GM12872 (cell line): ENCODE results near the gene DGKI.

Experiments
- CTCF ChIP-seq: IDR thresholded peaks from 3 replicates; pipeline ENCODE4 v1.5.1; 2011; ENCODE audit warnings: low read depth, mild to moderate bottlenecking, low read length, moderate library complexity; ENCODE audit not compliant: insufficient read depth

DGKI gene

GRCh38 chr7:137474540-137475026 is 372.2 kb downstream of the DGKI start:
- no peak for TF ChIP-seq CTCF

GRCh38 chr7:137471128-137471527 is 375.6 kb downstream of the DGKI start:
- TF ChIP-seq CTCF, result no peak

GRCh38 chr7:137469858-137470257 is 376.9 kb downstream of the DGKI start:
- no peak for TF ChIP-seq CTCF

DNA sequence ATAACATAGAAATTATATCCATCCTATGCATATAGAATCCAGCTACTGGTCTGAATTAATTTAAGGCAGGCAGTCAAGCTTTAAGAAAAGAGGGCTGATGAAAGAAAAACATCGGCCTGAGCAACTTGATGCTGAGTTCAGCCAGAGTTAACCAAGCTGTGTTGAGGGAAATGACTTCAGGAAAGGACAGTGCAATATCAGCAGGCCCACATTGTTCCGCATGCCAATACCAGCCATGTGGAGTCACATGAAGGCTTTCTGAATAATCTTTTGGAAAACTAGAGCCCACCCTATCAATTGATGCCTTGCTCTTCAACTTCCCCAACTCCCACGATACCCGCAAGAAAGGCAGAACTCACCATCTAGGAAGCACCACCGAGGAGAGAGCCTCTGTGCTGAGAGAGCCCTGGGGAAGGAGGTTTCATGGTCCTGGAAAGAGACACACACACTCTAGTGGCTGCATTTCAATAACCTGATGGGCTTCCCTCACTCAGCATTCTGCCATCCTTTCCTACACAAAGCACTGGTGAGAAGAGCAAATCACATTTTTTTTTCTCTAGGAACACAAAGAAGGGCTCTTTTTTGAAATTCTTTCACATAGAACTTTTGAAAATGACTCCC is 377.5 kb downstream of the DGKI start:
- TF ChIP-seq CTCF, result no peak

DNA sequence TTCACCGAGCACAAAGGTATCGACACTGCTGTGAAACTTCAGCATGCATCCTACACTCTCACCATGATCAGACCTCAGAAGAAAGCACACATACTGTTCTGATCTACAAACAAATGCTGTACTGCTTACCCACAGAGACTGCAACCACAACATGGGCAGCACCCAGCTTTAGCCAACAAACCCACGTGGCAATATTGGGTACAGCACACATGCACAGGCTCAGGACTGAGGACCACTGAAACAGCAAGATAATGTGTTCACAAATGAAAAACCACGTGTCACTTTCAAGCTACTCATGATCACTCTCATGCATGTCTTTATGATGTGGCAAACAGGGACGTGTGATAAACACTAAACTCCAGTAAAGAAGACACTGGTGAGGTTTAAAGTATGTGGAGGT is 383.9 kb downstream of the DGKI start:
- no peak for TF ChIP-seq CTCF

DNA sequence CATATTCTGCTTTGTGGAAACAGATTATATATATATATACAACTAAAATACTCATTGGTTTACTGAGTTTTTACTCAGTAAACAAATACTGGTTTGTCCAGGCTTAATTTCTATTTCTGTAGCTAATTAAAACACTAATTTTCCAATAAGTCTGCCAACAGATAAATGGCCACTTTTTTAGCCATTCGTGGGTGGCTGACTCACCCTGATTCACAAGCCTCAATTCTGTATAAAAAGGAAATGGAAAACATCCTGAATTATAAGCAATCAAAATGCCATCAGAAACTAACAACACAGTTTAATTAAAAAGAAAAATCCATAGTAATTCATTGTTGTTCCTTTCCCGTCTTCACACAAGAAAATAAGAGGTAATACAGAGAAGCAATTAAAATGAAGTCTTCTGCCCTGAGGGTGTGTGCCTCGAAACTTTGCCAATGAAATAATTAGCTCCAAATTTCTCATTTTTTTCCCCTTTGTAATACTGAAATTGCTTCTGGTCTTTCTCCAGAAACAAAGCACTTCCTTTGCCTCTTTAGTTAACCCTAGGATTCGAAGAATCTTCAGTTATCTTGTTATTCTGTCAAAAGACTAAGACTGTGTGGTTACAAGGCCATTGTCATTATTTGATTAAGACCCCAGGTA is 384.6 kb downstream of the DGKI start:
- no peak for TF ChIP-seq CTCF

DNA sequence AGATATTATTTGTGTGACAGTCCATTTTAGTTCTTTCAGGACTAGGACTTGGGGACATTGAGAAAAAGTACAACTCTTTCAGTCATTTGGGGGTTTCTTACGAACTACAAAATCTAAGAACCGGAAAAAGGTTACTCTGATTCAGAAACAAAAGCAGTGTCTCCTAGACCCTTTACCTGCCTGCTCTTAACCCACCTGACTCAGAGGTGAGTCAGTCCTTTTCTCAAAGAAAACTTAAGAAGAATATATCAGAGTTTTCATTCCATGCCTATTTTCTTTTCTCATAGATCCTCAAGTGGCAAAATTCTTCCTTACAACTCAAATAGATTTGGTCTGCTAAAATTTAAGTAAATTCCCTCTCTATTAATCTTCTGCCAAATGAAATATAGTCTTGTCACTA is 388.4 kb downstream of the DGKI start:
- TF ChIP-seq CTCF, result no peak
